ENCODE measurements around the gene AGT. TPM values are rescaled to one million over a fixed set of nuclear protein-coding genes. Genes with fewer than 3 reads are reported as not detected.

The AGT gene
- total RNA-seq, 4 donors from 2014 or later: 0.33 to 6.2 (median 2.9) TPM

DNA sequence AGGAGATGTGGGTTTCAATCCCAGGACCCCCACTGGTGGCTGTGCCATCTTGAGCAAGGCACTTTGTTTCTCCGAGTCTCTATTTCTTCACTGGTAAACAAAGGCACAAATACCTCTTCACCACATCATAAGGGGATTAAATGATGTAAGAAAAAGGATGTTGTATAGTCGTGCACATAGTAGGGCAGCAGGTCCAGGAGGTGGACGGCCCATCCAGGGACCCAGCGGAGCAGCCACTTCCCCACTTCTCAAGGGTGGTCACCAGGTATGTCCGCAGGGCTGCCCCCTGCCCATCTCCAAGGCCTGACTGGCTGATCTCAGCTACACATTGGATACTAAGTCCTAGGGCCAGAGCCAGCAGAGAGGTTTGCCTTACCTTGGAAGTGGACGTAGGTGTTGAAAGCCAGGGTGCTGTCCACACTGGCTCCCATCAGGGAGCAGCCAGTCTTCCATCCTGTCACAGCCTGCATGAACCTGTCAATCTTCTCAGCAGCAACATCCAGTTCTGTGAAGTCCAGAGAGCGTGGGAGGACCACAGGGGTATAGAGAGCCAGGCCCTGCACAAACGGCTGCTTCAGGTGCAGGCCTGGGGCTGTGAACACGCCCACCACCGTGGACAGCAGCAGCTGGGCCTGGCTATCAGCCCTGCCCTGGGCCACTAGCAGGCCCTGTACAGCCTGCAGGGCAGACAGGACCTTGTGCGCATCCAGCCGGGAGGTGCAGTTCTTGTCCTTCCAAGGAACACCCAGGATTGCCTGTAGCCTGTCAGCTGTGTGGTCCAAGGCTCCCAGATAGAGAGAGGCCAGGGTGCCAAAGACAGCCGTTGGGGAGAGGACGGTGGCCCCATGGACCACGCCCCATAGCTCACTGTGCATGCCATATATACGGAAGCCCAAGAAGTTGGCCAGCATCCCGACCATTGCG, 4.0 kb downstream of the AGT start:
- no peak for TF ChIP-seq CTCF (IDR thresholded peaks at IDR 0.05; ENCODE audit: low read depth)

DNA sequence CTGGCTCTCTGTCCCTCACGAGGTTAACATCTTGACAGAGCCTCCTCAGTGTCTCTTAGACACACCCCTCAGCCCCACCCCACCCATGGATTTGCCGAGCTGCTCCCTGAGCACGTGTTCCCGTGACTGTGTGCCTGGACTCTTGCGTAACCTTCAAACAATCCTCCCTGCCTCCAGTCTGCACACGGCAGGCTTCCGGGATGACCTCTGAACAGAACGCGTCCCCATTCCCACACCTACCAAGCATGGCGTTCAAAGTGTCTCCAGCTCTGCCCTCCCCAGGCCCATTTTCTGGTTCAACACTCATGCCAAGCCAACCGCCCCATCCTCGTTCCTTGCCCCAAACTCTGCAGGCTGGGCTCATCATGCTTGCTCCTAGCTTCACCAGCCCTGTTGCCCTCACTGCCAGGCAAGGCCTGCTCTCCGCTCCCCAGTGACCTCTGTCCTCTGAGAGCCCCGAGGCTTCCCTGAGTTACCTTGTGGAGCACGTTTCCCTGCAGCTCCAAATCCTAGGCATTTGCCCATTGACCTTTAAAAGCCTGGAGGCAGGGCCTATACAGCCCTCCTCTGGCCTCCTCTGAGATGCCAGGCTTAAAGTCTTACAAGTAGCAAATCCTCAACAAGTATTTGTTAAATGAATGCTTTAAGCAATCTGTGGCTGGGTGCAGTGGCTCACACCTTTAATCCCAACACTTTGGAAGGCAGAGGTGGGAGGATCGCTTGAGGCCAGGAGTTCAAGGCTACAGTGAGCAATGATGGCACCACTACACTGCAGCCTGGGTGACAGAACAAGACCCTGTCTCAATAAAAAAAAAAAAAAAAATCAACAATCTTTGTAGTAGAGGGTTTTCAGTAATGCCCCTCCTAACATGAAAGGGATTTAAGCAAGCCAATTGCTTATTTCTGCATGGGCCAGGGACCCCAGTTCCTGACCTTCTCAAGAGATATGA, 5.0 kb downstream of the AGT start:
- no peak for TF ChIP-seq CTCF (IDR thresholded peaks at IDR 0.05; ENCODE audit: low read depth)

DNA sequence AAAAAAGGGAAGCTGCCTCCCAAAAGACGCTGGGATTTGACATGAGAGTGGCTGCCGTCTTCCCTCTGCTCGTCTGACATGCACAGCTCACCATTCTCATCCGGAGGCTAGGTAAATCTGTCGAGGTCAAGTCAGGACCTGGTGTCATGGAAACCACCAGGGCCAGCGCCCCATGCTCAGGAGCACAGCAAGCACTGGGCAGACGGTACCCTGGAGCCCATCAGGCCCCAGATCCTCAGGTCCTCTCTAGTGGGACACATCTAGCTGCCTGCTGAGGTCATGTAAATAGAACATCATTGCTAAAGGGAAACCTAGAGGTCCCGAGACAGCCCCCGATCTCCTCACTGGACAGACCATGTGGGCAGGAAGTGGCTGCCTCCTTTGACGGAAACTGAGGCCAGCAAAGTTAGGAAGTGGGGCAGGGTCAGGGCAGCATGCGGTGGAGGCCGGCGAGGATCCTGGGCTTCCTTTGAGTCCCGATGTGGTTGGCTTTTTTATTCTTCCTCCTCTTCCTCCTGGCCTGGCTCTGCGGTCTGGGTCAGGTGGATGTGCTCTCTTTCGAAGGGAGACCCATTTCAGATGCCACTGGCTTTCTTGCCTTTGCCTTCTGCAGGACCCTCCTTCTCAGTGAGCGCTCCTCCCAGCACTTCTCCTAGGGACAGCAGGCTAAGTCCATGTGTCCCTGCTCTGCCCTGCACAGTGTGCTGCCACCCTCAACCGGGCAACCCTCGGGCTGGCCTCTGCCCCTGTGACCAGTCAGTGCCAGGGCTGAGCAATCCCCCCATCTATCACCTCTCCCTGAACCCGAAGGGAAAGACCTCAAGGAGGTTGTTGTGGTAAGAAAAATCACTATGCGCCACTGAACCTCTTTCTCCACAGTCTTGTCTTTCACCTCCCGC, 5.9 kb downstream of the AGT start:
- no peak for TF ChIP-seq CTCF (IDR thresholded peaks at IDR 0.05; ENCODE audit: low read depth)

DNA sequence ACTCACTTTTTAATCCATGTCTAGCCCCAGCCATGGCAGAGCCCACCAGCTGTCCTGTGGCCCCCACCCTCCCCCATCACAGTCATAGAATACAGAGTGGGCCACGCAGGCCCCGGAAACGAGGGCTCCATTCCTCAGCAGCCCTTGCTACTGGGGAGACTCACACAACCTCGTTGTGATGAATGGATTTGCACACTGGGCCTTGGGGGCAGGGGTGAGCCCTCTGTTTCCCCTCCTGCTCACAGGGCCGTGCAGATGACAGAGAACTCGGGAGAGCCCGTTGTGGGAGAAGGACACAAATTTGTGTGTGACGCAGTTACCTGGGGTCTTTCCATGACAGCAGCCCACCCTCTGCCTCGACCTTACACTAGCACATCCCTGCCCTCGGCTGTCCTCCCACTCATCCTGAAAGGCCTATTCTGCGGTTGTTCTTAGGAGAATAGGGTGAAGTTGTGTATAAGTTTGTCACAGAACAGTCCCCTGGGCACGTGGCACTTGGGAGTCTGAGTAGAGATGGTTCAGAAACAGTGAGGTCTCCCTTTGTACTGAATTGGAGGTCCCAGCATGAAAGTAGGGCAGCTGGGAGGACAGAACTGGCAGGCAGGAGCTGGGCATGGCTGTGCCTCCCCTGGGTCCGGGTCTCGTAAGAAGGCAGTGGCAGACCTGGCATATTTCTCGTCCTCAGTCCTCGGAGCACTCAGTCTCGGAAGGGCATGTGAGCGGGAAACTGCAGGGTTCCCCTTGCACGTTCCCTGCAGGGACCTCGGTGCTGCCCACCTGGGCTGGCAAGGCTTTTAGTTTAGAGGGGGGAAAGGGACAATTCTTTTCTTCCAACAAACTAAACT, 6.8 kb downstream of the AGT start:
- no peak for TF ChIP-seq CTCF (IDR thresholded peaks at IDR 0.05; ENCODE audit: low read depth)

GRCh38 chr1:230706020-230706699, 7.8 kb downstream of the AGT start:
- TF ChIP-seq CTCF (IDR thresholded peaks at IDR 0.05; ENCODE audit: low read depth): no peak

All from subcutaneous adipose tissue (tissue), 4 donors.